Measurements from ENCODE around the gene BMP10. TPM values are rescaled to one million over a fixed set of nuclear protein-coding genes. Genes with fewer than 3 reads are reported as not detected.

Gene BMP10
- total RNA-seq, 1 experiment from 2014 or later = not detected

DNA sequence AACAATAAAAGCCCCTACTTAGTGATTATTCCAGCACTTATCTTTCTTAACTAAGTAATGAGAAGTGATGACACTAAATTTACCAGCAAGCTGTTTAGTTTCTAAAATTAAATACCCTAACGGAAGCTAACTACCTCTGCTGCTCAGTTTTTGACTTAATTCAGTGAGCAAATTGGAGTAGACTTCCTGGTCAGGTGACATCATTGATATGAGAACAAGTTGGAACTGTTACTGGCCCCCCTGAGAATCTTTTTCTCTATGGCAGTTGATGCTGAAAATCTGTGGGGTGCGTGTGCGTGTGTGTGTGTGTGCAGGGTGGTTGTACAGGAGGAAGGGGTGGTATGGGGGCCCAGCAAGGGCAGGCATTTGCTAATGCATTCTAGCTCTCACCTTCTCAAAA lies 35.5 kb upstream of the BMP10 start (continued):
- TF ChIP-seq, protein P1, sequence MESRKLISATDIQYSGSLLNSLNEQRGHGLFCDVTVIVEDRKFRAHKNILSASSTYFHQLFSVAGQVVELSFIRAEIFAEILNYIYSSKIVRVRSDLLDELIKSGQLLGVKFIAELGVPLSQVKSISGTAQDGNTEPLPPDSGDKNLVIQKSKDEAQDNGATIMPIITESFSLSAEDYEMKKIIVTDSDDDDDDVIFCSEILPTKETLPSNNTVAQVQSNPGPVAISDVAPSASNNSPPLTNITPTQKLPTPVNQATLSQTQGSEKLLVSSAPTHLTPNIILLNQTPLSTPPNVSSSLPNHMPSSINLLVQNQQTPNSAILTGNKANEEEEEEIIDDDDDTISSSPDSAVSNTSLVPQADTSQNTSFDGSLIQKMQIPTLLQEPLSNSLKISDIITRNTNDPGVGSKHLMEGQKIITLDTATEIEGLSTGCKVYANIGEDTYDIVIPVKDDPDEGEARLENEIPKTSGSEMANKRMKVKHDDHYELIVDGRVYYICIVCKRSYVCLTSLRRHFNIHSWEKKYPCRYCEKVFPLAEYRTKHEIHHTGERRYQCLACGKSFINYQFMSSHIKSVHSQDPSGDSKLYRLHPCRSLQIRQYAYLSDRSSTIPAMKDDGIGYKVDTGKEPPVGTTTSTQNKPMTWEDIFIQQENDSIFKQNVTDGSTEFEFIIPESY (IDR thresholded peaks at IDR 0.05; ENCODE audit: extremely low read depth, insufficient replicate concordance, low read length) = no peak
- TF ChIP-seq FOSL1 (IDR thresholded peaks at IDR 0.05; ENCODE audit: low read depth) (no peak), CBX3 (IDR thresholded peaks at IDR 0.05; ENCODE audit: low read depth) (no peak), EZH2 (IDR thresholded peaks at IDR 0.05) (no peak), SIN3A (IDR thresholded peaks at IDR 0.05; ENCODE audit: low read depth) (no peak), SRF (IDR thresholded peaks at IDR 0.05; ENCODE audit: low read depth) (no peak), YY1 (IDR thresholded peaks at IDR 0.05; ENCODE audit: extremely low read depth, insufficient replicate concordance, low read depth, low read length) (no peak), MAX (IDR thresholded peaks at IDR 0.05) (no peak)

- no peak for TF ChIP-seq EGR1 (IDR thresholded peaks at IDR 0.05; ENCODE audit: low read depth)
- TF ChIP-seq ZFX (IDR thresholded peaks at IDR 0.05) = no peak
- TF ChIP-seq YY1 (IDR thresholded peaks at IDR 0.05; ENCODE audit: extremely low read depth, insufficient replicate concordance, low read depth, low read length) = no peak
- TF ChIP-seq, protein P2, sequence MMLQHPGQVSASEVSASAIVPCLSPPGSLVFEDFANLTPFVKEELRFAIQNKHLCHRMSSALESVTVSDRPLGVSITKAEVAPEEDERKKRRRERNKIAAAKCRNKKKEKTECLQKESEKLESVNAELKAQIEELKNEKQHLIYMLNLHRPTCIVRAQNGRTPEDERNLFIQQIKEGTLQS (IDR thresholded peaks at IDR 0.05) = no peak
- no peak for TF ChIP-seq ZNF274 (IDR thresholded peaks at IDR 0.05; ENCODE audit: low read depth, low read length)
- TF ChIP-seq TCF7L2 (IDR thresholded peaks at IDR 0.05; ENCODE audit: borderline replicate concordance, extremely low read depth, insufficient read depth, insufficient read length) = no peak
- TF ChIP-seq RAD21 (IDR thresholded peaks at IDR 0.05; ENCODE audit: low read depth) = no peak
- TF ChIP-seq EZH2phosphoT487 (IDR thresholded peaks at IDR 0.05; ENCODE audit: borderline replicate concordance) = no peak
- TF ChIP-seq SIN3A (IDR thresholded peaks at IDR 0.05; ENCODE audit: low read depth) = no peak
- no peak for TF ChIP-seq SP1 (IDR thresholded peaks at IDR 0.05; ENCODE audit: low read depth)
- no peak for DNase-seq (ENCODE audit: low read depth, low spot score)
- BruUV-seq (replicated peaks) = no TSS peak
- H3K27me3 ChIP-seq (ENCODE audit: insufficient read depth, low read length) = no peaks in the 10 kb centered on the region
- no peak overlapping the region for H3K4me2 ChIP-seq (ENCODE audit: low read length)
- no peak overlapping the region for H3K9ac ChIP-seq (ENCODE audit: low read length)
- no peak for ATAC-seq
- no peaks in the 10 kb centered on the region for H4K20me1 ChIP-seq (ENCODE audit: insufficient read depth)
- H3K79me2 ChIP-seq (ENCODE audit: insufficient read depth, low read length) = no peaks in the 10 kb centered on the region
- intact Hi-C loops (cut with micrococcal nuclease) = loop anchor here (5.0 kb wide), 3 partner anchors 68 to 438 kb away; partner anchors contain the start of genes APLF and FBXO48
- H2AFZ ChIP-seq (ENCODE audit: low read depth, low read length, poor library complexity, severe bottlenecking) = no peak overlapping the region
- RAD21 ChIA-PET (ENCODE audit: low non-redundant PET in 1 of 2, low total read pairs in 2 of 2, uncharacterized antibody in 2 of 2, unreplicated experiment in 2 of 2) = no interaction called here
- H3K9me2 ChIP-seq (ENCODE audit: insufficient read depth) = no peaks in the 10 kb centered on the region
- H3K27ac ChIP-seq (ENCODE audit: low read depth, low read length) = no peak overlapping the region
- CTCF ChIA-PET = no interaction called here
- peaks cover 20 to 23% of the 10 kb centered on the region in 2 experiments for H3K4me1 ChIP-seq (ENCODE audit: control insufficient read depth in 1 of 2, insufficient read depth in 2 of 2, low read length in 2 of 2)
- no peak overlapping the region for H3K4me3 ChIP-seq (replicated peaks in 1 of 2; ENCODE audit: low read depth in 1 of 2, low read length in 2 of 2)
- no peaks in the 10 kb centered on the region for H3K9me3 ChIP-seq (ENCODE audit: control insufficient read depth in 1 of 2, insufficient read depth in 1 of 2, low read depth in 1 of 2, low read length in 2 of 2)
- POLR2A ChIA-PET = no interaction called here
- no peaks in the 10 kb centered on the region for H3K36me3 ChIP-seq (ENCODE audit: control insufficient read depth in 1 of 2, insufficient read depth in 2 of 2, low read length in 2 of 2)
These were observed 33.9 kb upstream of the BMP10 start for GRCh38 chr2:68905116-68905515.
